GM18870 (cell line): Measurements from ENCODE around the gene AUTS2.

Experiments used
- ATAC-seq: cut with Tn5 transposase; IDR thresholded peaks from one replicate; pipeline ENCODE4 v1.9.1; 2021; ENCODE audit warnings: moderate library complexity; ENCODE audit not compliant: unreplicated experiment

The AUTS2 gene

DNA sequence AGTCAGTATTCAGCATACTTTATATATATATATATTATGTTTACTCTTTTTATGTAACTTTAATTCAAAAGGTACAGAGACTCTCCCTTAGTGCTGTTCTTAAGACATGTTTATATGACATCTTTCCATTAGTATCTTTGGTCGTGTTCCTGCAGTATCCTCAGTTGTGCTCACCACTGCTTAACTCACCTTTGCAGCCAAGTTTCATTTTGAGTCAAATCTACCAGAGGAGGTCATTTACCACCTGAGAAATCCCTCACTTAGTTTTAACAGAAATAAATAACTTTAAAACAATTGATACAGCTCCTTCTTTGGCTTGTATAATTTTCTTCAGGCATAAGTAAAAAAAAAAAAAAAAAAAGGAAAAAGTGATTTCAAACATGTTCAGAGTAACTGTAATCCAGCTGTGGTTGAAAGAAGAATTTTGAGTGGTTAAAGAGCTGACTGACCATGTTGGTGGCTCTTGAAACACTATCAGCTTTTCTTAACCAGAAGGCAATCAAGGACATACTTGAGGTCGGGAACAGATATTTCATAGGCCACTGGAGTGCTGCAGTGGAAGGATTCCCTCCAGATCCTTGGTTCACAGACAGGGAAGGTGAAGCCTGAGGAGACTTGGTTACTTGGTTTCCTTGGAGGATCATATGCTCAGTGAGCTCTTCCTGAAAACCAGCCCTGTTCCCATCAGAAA is 116.8 kb downstream of the AUTS2 start:
- no peak for ATAC-seq

DNA sequence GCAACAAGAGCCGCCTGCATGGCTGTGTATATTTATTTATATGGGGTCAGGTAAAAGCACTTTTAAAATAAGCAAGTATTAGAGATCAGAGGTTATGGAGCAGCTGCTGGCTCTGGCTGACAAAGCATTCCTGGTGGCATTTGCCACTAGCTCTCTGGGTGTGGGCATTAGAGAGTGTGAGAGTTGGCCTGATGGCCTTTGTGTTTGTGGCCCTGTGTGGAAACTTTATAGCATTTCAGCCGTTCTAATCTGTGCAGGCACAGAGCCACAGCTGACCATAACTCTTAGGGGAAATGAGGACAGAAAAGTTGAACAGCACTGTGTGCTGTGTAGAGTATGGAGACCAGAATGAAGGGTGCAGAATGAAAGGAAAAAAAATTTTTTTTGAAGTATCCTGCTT is 118.9 kb downstream of the AUTS2 start:
- no peak for ATAC-seq

DNA sequence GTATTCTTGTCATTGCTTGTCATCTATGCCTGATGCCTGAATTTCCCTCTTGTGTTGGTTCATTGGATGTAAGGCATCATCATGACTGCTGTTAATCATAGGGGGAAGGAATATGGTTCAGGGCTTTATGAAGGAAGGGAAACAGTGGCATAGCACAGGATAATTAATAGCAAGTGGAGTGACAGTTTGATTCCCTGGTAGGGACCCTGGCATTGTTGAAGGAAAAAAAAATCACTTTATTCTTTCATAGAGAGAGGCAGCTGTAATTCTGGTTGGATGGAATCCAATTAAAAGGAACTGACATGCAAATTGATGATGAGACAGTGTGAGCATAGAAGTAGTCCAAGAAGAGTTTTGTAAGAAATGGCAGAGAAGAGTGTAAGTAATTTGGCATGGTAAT is 121.4 kb downstream of the AUTS2 start:
- no peak for ATAC-seq

DNA sequence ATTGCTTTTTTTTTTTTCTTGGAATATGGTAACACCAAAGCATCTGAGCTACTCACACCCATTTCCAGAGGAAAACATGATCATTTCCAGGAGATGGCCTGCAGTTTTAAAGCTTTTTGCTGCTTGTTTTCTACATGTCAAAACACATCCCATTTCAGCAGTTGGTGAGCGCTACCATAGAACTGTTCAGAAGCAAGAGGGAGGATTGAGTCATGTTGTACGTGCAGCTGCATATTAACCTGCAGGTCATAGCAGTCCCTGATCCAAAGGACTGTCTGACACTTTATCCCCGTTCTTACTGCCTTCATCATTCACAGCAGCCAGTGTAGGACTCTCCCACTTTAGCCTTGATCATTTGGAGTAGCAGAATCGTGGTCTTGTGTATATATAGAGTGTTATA is 124.6 kb downstream of the AUTS2 start:
- no peak for ATAC-seq

DNA sequence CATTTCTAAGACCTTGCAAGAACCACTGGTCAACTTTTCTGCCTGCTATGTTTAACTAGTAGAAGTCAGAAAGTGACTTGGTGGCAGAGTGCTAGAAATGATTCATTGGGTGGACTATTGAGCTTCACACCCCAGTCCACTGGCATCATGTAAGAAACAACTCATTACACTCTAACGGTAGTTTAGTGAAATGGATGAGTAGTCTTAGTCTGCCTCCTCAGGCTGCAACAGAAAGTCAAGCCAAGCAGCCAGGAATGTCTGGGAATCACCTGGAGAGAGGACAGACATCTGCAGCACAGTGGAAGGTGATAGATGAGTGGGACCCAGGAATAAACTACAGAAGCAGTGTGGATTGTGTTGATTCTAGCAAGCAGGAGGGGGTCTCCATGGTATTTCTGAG is 125.4 kb downstream of the AUTS2 start:
- ATAC-seq, result no peak

DNA sequence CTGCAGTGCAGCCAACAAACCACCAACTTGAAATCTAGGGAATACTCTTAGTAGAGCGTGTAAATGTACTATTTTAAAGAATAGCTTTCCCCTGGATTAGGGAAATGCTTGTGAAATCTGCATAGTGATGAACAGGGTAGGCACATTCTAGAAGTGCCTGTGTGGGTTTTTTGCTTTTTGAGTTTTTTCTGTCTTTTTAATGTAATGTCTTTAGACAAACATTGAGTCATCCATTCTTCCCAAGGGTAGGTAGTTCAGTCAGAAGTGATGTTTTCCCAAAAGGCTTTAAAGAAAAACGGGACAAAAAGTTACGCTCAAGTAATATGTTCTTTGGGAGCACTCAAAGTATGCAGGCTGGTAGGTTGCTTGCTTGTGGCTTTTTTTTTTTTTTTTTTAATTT is 130.0 kb downstream of the AUTS2 start:
- ATAC-seq, result no peak

DNA sequence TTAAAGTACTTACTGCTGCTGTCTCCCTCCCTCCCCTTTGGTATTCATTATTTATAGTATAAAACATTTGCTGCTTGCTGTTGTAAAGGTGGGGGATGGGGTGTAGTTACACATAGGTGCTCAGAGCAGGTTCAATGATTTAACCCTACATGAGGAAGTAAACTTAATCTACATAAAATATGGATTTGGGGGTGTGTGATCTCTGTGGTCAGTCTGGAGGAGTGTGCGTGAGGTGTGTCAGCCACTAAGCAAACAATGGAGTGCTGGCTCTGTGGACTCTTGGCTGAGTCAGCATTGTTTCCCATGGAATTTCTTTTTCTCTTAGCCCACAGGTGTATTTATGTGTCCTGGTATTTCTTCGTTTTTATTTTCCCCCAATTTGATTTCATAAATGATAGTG is 133.9 kb downstream of the AUTS2 start:
- no peak for ATAC-seq

DNA sequence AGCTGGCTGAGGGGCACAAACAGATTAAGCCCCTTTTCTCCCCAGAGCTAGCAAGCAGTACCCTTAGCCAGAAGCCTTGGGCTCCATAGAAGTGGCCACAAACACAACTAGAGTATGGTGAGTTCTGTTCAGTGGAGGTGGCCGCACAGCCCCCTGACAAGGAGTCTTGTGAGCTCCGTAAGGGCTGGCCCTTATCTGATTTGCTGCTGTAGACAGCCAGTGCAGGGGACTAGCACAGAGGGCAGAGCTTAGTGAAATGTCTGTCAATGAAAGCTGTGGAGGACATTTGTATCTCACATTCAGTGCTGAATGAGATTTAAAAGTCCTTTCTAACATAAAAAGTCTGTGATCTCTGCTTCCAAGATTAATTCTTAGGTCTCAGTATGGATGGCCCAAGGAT is 137.3 kb downstream of the AUTS2 start:
- no peak for ATAC-seq

DNA sequence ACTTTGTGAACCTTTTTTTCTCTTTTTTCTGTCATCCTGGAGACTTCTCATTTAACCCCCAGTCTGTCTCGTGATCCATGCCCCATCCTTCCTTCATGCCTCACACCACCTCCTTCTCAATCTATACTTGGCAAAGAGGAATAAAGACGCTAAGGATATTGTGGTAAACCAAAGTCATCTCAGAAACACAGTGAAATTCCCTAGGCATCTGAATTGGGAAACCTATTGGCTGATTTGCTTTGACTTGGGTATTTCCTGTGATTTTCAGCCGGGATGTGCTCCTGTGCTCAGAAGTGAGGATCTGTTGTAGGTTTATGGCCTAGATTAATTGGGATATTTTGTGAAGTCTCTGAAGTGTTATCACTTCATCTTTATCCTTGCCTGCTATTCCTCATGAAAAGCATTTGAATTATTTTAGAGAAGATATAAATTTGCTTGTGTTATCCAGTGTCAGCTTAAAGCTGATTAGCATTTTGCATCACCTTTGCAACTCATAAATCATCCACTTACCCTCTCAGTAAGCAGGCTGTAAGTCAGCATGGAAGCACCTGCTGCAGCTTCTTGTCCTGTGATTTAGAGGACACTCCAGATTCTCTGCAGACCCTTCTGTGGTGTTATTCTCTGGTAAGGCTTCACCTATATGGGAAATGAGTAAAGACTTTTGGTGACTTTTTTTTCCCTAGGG is 138.0 kb downstream of the AUTS2 start:
- no peak for ATAC-seq

DNA sequence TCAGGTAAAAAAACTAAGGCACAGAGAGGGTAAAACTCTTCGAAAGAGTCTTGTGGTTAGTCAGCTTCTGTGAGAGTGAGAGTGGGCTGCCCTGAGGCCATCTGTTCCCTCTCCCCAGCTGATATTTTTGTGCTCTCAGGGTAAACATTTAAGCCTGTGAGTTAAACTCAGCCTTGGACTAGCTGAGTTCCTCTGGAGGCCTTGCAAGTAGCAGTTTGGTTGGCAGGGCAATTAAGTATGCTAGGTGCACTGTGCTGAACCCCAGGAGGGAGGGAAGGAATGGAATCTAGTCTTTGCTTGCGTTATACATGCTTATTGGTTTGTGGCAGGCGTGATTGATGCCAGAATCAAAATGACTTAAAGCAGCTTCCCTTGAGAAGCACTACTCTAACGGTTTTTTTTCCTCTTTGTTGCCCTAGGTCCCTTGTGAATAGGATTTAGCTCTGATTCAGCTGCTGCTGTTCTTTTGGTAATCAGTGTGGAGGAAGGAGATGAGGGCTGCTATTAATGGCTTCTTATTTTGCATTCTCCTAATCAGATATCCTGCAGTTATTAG is 140.2 kb downstream of the AUTS2 start:
- peak; percentile 54 for ATAC-seq

DNA sequence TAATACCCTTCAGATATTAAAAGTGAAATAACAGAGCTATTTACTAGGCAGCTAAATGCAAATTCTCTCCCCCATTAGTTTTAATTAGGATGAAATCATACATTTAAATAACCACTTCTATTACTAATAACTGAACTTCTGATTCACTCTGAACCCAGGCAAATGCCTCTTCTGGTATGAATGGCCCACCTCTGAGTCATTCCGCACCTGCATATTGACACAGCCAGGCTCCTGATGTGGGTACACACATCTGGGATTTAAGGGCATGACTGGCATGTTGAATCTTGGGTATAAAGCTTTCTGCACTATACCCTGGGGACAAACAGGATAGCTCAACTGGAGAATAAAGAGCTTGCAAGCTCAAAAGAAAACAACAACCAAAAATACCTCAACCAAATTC is 140.9 kb downstream of the AUTS2 start:
- ATAC-seq, result peak; percentile 75

DNA sequence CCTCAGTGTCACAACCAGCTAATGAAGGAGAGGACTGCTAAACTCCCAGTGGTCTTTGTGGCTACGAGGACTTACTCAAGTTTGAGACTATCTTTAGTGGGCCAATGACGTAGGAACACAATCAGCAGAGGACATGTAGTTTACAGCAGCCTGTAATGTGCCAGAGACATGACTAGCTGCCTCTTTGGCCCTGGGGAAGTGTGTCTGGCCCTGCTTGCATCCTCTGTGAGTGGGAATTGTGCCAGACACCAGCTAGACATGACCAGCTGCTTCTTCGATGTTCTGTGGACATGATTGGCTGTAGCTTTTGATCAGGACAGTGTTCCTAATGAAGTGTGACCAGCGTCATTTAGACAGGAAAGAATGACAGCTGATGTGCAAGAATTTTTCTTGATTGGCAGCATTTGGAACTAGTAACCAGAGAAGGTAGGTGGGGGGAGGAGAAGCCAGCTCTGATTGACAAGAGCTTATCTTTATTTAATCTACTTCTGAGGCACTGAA is 141.7 kb downstream of the AUTS2 start:
- ATAC-seq, result peak; percentile 39

DNA sequence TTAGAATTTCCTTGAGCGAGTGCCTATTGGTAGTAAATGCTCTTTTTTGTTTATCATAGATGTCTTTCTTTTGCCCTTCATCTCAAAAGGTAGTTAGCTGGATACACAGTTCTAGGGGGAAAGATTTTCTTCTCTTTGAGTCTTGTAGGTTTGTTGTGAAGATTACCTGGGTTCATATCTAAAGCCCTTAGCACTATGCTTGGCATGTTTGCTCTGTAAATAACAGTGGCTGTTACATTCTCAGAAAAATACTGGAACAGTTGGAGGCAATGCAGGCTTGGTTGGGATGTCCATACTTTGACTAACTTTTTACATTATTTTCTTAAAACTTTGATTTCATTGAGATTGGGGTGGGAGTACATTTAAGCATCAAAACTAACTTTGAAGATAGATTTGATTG is 144.0 kb downstream of the AUTS2 start:
- ATAC-seq, result no peak

DNA sequence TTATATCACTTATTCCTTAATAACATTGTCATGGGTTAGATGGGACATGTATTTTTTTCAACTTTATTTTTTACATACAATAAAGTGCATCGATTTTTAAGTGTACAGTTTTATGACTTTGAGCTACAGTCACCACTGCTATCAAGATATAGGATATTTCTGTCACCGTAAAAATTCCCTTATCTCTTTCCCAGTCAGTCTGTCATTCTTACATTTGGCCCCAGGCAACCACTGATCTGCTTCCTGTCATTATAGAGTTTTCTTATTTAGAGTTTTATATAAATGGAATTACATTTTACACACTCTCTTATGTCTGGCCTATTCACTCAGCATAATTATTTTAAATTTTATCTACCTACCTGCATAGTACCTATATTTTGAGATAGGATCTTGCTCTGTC is 145.2 kb downstream of the AUTS2 start:
- ATAC-seq, result no peak

DNA sequence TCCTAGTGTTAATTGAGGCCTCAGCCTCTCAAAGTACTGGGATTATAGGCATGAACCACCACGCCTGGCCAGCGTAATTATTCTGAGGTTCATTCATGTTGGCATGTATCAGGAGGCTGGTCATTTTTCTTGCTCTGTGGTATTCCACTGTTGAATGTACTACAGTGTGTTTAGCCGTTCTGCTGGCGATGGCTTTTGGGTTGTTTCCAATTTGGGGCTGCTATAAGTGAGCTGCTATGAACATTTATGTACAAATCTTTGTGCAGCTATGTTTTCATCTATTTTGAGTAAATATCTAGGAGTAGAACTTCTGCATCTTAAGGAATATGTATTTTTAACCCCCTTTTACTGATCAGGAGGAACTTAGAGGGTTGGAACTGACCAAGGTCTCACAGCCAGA is 145.8 kb downstream of the AUTS2 start:
- no peak for ATAC-seq

DNA sequence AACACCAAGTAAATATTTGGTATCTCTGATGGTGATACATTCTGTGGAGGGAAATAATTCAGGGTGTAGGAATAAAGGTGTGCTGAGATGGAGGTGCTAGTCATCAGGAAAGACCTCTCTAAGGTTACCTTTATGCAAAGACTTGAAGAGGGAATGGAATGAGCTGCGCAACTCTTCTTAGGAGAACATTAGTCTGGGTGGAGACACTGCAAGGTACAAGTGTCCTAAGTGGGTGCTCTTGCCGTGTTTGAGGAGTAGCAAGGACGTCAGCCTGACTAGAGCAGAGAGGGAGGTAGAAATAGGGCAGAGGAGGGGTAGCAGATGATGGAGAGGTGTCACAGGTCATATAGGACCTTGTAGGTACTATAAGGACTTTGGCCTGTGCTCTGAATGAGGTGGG is 148.1 kb downstream of the AUTS2 start:
- no peak for ATAC-seq

DNA sequence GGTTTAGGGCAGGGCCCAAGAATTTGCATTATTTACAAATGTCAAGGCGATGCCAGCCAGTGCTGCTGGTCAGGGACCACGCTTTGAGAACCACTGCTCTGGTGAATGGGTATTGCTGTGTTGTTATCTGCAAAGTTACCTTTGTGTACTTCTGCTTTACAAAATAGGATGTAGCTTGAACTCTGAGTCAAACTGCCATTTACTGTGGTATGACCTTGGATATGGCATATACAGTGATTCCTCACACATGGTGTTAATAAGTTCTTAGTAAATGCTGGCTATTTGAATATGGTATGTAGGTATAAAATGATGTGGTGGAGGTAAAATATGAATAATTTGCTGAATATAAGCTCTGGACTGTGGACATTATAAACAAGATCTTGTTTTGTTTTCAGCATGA is 148.9 kb downstream of the AUTS2 start:
- no peak for ATAC-seq

DNA sequence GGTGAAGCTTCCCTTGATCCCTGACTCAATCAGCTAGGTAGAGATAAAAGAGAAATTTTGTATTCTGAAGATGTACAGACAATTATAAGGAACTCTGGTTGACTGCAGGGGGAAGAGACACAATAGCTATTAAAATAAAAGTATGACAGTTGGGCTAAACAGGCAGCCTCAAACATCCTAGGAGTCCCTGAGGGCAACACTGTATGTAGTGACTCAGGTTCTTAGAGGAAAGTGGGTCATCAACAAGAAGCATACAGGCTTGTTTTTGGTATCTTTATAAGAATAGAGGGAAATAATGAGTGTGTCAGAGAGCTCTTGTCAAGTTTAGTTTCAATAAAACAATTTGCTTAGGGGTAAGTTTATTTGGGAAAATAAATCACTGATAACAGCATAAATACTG is 150.3 kb downstream of the AUTS2 start:
- ATAC-seq, result no peak

DNA sequence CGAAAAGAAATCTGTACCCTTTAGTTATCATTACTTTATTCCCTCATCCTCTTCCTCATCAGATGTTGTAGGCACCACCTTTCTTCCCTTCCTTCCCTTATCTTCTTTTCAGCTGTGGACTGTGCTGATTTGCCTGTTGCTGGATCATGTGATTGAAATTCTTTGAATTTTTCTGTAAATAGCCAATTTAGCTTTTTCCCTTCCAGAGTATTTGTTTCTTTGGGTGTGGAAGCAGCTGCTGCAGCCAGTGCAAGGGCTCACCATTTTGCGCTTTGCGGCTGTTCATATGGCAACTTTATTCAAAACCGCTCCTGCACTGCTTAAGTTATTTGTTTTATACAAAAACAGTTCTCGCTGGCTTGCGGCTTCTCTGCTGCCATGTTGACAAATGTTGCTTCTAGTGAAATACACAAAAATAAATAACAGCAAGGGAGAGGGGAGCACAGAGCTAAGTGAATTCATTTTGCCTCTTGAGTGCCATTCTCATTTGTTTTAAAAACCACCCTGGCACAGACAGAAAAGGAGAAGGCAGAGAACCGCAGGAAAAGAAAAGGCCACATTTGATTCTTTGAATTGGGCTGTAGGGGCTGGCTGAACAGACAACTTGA is 151.2 kb downstream of the AUTS2 start:
- no peak for ATAC-seq

DNA sequence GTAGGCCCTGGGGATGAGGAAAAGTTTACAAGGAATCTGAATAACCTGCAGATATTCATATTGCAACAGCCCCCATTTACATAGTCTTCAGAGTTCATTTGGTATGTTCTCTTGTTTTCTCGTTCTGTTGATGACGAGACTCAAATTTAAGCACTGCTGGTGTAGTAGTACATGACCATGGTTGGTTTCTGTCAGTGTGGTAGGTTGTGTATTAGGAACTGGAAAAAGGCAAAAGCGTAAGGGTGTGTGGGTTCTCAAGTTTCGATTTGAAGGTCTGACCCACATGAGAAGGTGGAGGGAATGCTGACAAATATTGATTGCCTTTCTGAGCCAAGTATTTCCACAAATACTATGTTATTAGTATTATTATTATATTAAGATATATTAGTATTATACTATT is 151.7 kb downstream of the AUTS2 start:
- ATAC-seq, result no peak

DNA sequence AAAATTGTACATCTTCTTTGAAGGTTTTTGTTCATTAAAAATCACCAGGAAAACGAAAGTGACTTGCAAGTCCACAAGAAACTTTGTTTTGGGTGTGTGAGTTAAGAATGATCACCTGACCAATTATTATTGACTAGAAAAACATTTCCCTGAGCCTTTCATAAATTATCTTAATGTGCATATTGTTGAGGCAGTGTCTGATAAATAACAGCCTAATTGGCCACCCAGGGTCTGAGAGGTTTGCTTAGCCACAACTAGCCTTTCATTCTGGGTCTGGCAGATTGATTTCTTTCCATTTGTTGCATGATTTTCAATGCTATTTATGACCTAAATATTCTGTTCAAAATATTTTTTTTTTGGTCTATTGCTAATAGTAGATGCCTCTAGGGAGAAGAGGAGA is 152.8 kb downstream of the AUTS2 start:
- ATAC-seq, result no peak

DNA sequence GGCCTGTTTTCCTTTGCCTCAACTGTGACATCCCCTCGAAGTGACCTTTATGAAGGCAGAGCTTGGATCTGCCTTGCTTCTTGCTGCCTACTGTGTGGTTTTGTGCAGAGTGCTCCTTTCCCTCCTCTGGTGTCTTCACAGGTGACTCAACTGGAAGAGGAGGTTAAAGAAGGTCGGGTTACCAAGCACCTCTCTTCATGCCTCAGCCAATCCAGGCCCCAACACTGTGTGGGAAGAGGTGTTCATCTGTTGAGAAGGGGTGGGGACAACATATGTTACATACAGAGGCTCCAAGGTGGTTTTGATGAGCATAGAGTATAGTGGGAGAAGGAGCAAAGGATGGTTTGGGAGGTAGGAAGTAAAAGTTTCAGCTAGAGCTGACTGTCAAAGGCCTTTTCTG is 155.7 kb downstream of the AUTS2 start:
- ATAC-seq, result no peak
